K562 (cell line): ENCODE measurements around the gene DLGAP1. TPM values are rescaled to one million over a fixed set of nuclear protein-coding genes. Genes with fewer than 3 reads are reported as not detected.

Experiments used
- ATAC-seq: fragments of 200-7000 bp; cut with Tn5 transposase; 3 replicates; pipeline ENCODE4 v1.9.1; 2020; ENCODE audit warnings: moderate library complexity
- BruUV-seq: library from RNA; stranded (reverse); fragments of 400-500 nt; replicated peaks from 2 replicates; lab custom pipeline; 2021; lab: Mats Ljungman, UMichigan
- CTCF ChIA-PET: fragments of 300-600 bp; formaldehyde crosslinking; extraction: SDS; loops from one replicate; lab custom pipeline; 2021; ENCODE audit warnings: low intra/inter-chr PET ratio; lab: Yijun Ruan, JAX
- POLR2A ChIA-PET: fragments of 300-600, 350-650 bp; sonication (Branson Sonifier 250); formaldehyde crosslinking; extraction: SDS; loops from one replicate; lab custom pipeline; 2021; ENCODE audit warnings: antibody characterized with exemption, inconsistent platforms; lab: Yijun Ruan, JAX
- DNase-seq, 4 experiments: peaks; one replicate each; pipeline versions ENCODE4 v3.0.0 to v3.0.0-alpha.2; 2011 to 2018; ENCODE audit warnings: low spot score in 3 of 4, mixed read lengths in 3 of 4; ENCODE audit errors: extremely low read depth in 1 of 4
- FAIRE-seq: peaks from 2 replicates; lab custom pipeline; 2011; peaks lifted over from hg19 to GRCh38; lab: Jason Lieb, UNC
- H2AFZ ChIP-seq: 2 replicates; pipeline ENCODE4 v1.6.0; 2011; ENCODE audit warnings: low read depth, low read length, control low read depth, inconsistent platforms
- H3K27ac ChIP-seq: fragments of 200-600 bp; 3 replicates; pipeline ENCODE4 v1.8.0; 2011; ENCODE audit warnings: low read depth, mild to moderate bottlenecking, control low read depth, inconsistent platforms, low read length, moderate library complexity, mixed read lengths; ENCODE audit errors: extremely low read depth
- H3K27me3 ChIP-seq, 2 experiments: fragments of 300-600 bp in 1 of 2; 2 replicates in 1 of 2; 3 replicates in 1 of 2; pipeline versions ENCODE4 v1.6.0 to v1.8.0; 2011; ENCODE audit warnings: inconsistent platforms in 2 of 2, low read length in 2 of 2, mild to moderate bottlenecking in 1 of 2, mixed read lengths in 1 of 2, moderate library complexity in 1 of 2; ENCODE audit not compliant: control insufficient read depth in 2 of 2, insufficient read depth in 2 of 2
- H3K36me3 ChIP-seq: fragments of 300-600 bp; 3 replicates; pipeline ENCODE4 v1.8.0; 2011; ENCODE audit warnings: mild to moderate bottlenecking, low read length, inconsistent platforms; ENCODE audit not compliant: control insufficient read depth, insufficient read depth
- H3K4me1 ChIP-seq, 2 experiments: fragments of 200-600 bp in 1 of 2; replicated peaks in 1 of 2; 2 replicates in 1 of 2; 3 replicates in 1 of 2; pipeline versions ENCODE4 v1.5.1 to v1.8.0; 2011; ENCODE audit warnings: inconsistent platforms in 2 of 2, low read length in 2 of 2, mild to moderate bottlenecking in 1 of 2, mixed read lengths in 1 of 2, moderate library complexity in 1 of 2; ENCODE audit not compliant: control insufficient read depth in 2 of 2, insufficient read depth in 2 of 2
- H3K4me2 ChIP-seq: 2 replicates; pipeline ENCODE4 v1.6.1; 2011; ENCODE audit warnings: low read length, control low read depth, inconsistent platforms, mixed read lengths; ENCODE audit not compliant: insufficient read depth
- H3K4me3 ChIP-seq: fragments of 200-600 bp; sonication (generic), shearing (Covaris generic); 2 replicates; pipeline ENCODE4 v1.5.1; 2016; ENCODE audit warnings: control low read depth, inconsistent platforms
- H3K79me2 ChIP-seq: fragments of 200-600 bp; 3 replicates; pipeline ENCODE4 v1.8.0; 2011; ENCODE audit warnings: low read length, inconsistent platforms; ENCODE audit not compliant: control insufficient read depth, insufficient read depth
- H3K9ac ChIP-seq, 2 experiments: 2 replicates each; pipeline versions ENCODE4 v1.6.0 to v1.6.1; 2011; ENCODE audit warnings: low read depth in 2 of 2, low read length in 2 of 2, control low read depth in 1 of 2, inconsistent platforms in 1 of 2, mild to moderate bottlenecking in 1 of 2, mixed read lengths in 1 of 2; ENCODE audit not compliant: insufficient read depth in 1 of 2
- H3K9me1 ChIP-seq: one replicate; pipeline ENCODE4 v1.6.0; 2011; ENCODE audit warnings: inconsistent platforms, mild to moderate bottlenecking, low read length, moderate library complexity; ENCODE audit not compliant: control insufficient read depth, insufficient read depth
- H3K9me3 ChIP-seq: replicated peaks from 2 replicates; pipeline ENCODE4 v1.5.1; 2011; ENCODE audit warnings: low read depth, low read length, inconsistent platforms; ENCODE audit not compliant: control insufficient read depth, insufficient read depth
- H4K20me1 ChIP-seq: replicated peaks from 2 replicates; pipeline ENCODE4 v1.6.1; 2011; ENCODE audit warnings: low read length, inconsistent platforms, mixed read lengths; ENCODE audit not compliant: control insufficient read depth, insufficient read depth
- CC2D1A ChIP-seq: fragments of 450-650 bp; IDR thresholded peaks from 2 replicates; pipeline ENCODE4 v1.6.1; 2017; ENCODE audit warnings: mild to moderate bottlenecking
- MYC ChIP-seq, 2 experiments: fragments of 250-450 bp in 1 of 2; sonication (Bioruptor Pico) in 1 of 2; IDR thresholded peaks; 2 replicates each; pipeline versions ENCODE4 v1.5.1 to v1.6.1; 2012 to 2021; ENCODE audit warnings: low read depth in 2 of 2, borderline replicate concordance in 1 of 2, improper control_type of control experiment in 1 of 2, low read length in 1 of 2, mild to moderate bottlenecking in 1 of 2, moderate library complexity in 1 of 2
- POLR2G ChIP-seq: fragments of 200-400 bp; formaldehyde crosslinking; IDR thresholded peaks from 2 replicates; pipeline ENCODE4 v1.6.1; 2017; ENCODE audit warnings: low read depth, mild to moderate bottlenecking, antibody characterized with exemption, low read length, moderate library complexity
- PTBP1 ChIP-seq: fragments of 200-400 bp; formaldehyde crosslinking; IDR thresholded peaks from 2 replicates; pipeline ENCODE4 v1.6.1; 2017; ENCODE audit warnings: low read depth, low read length
- SAP30 ChIP-seq: fragments of 200-600 bp; sonication (generic); IDR thresholded peaks from 2 replicates; pipeline ENCODE4 v1.6.1; 2012; ENCODE audit warnings: borderline replicate concordance, low read depth, mild to moderate bottlenecking, moderate library complexity, low read length, control low read depth, inconsistent platforms; ENCODE audit not compliant: insufficient read depth, poor library complexity, severe bottlenecking
- TARDBP ChIP-seq: fragments of 450-650 bp; IDR thresholded peaks from 2 replicates; pipeline ENCODE4 v1.6.1; 2016
- ZFX ChIP-seq: sonication (generic); formaldehyde crosslinking; IDR thresholded peaks from 2 replicates; pipeline ENCODE4 v1.8.0; 2022; ENCODE audit warnings: mild to moderate bottlenecking, missing genetic modification reagents, moderate library complexity
- ZNF239 ChIP-seq: fragments of 250-450 bp; sonication (Bioruptor Pico); IDR thresholded peaks from 2 replicates; pipeline ENCODE4 v1.4.0; 2020; ENCODE audit warnings: mild to moderate bottlenecking
- ZNF431 ChIP-seq: sonication (generic); formaldehyde crosslinking; IDR thresholded peaks from 2 replicates; pipeline ENCODE4 v1.8.0; 2022; ENCODE audit warnings: mild to moderate bottlenecking, missing genetic modification reagents
- WGBS: fragments of 100-300 bp; shearing (Covaris generic); methylation state at CpG from one replicate; pipeline ENCODE4 v1.1.6; 2016; ENCODE audit warnings: low coverage, mixed read lengths; ENCODE audit not compliant: insufficient coverage; ENCODE audit errors: missing lambda C conversion rate; 5-methylcytosine and 5-hydroxymethylcytosine counted together
- in situ Hi-C: fragments of 300-500 bp; cut with MboI; formaldehyde crosslinking; loops from 4 replicates; pipeline ENCODE4 v1.15.0; 2018; ENCODE audit warnings: inconsistent platforms, mixed read lengths
- intact Hi-C: fragments of 100-400 bp; cut with micrococcal nuclease; formaldehyde crosslinking; loops from 2 replicates; pipeline ENCODE4 v1.14.2; 2022
- polyA plus RNA-seq, 8 experiments: library from polyadenylated mRNA; depleted of rRNA in 4 of 8; stranded (reverse) in 5 of 8; unstranded in 3 of 8; fragments of >200 nt; fragmentation: Nextera tagmentation in 2 of 8; fragmentation: Illumina TruSeq in 1 of 8; extraction: Ambion mirVana in 2 of 8; extraction: Trizol in 1 of 8; gene quantifications; 2 replicates each; pipeline versions ENCODE4 v1.2.1 to v1.2.3, GENCODE V29; 2011 to 2014; ENCODE audit warnings: inconsistent platforms in 1 of 8, missing spikeins in 1 of 8
- total RNA-seq, 7 experiments: library from RNA; depleted of rRNA in 6 of 7; stranded (reverse); fragments of >200 nt in 6 of 7; fragmentation: Illumina TruSeq in 2 of 7; extraction: Trizol in 2 of 7; gene quantifications; 2 replicates each; pipeline versions ENCODE4 v1.2.1 to v1.2.3, GENCODE V29; 2011 to 2021; ENCODE audit warnings: low replicate concordance in 1 of 7
- TF ChIP-seq, protein P1 (sequence below): fragments of 250-450 bp; sonication (Bioruptor Pico); IDR thresholded peaks from 2 replicates; pipeline ENCODE4 v1.5.0; 2022; ENCODE audit warnings: mild to moderate bottlenecking
- TF ChIP-seq, protein P2 (sequence below): fragments of 450-650 bp; IDR thresholded peaks from 2 replicates; pipeline ENCODE4 v1.6.1; 2017; ENCODE audit warnings: antibody characterized with exemption, mild to moderate bottlenecking

The DLGAP1 gene
- total and polyA plus RNA-seq, 9 of the 15 experiments (the other 6 are each of a cell fraction or from before 2014, with no cell fraction given): 0.04 to 0.22 (median 0.08) TPM

DNA sequence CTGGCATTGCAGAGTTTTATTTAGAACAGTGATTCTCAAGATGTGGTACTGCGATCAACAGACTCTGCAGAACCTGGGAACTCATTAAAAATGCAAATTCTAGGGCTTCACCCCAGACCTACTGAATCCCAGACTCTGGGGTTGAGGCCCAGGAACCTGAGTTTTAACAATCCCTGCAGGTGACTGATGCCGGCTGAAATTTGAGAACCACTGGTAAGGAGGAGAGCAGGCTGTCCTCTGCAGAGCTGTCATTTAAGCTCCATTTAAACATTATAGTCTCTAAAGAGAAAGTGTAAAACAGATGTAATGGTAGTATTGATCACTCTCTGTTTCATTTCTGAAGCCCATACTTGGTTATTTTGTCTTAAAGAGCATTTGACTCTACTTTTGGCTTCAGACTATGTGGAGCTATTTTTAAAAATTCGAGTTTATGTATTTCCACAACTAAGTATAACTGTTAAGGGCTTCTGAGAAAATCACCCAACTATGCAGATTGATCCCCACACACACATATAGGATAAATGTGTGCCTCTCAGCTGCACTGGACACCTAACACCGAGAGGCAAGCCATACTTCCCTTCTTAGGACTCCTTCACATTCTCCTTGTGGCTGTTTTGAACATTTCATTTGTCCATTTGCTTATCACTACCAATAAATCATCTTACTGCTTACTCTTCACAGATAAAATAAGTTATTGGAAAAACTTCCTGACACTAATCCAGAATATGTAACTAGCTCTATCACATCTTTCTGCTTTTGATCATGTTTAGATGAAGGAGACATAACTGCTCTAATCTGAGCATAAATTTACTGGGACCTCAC is 487.5 kb downstream of the DLGAP1 start:
- ATAC-seq: no peak
- TF ChIP-seq, protein P1, sequence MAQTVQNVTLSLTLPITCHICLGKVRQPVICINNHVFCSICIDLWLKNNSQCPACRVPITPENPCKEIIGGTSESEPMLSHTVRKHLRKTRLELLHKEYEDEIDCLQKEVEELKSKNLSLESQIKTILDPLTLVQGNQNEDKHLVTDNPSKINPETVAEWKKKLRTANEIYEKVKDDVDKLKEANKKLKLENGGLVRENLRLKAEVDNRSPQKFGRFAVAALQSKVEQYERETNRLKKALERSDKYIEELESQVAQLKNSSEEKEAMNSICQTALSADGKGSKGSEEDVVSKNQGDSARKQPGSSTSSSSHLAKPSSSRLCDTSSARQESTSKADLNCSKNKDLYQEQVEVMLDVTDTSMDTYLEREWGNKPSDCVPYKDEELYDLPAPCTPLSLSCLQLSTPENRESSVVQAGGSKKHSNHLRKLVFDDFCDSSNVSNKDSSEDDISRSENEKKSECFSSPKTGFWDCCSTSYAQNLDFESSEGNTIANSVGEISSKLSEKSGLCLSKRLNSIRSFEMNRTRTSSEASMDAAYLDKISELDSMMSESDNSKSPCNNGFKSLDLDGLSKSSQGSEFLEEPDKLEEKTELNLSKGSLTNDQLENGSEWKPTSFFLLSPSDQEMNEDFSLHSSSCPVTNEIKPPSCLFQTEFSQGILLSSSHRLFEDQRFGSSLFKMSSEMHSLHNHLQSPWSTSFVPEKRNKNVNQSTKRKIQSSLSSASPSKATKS (CRISPR knock-in tag): no peak
- TF ChIP-seq TARDBP (no peak), CC2D1A (no peak), MYC (IDR thresholded peaks at IDR 0.05; ENCODE audit: low read depth, low read length) (no peak), MYC (CRISPR knock-in tag; IDR thresholded peaks at IDR 0.05; ENCODE audit: borderline replicate concordance, low read depth) (no peak), ZNF431 (CRISPR knock-in tag) (no peak), SAP30 (no peak), POLR2G (no peak), ZNF239 (CRISPR knock-in tag) (no peak), PTBP1 (no peak), ZFX (CRISPR knock-in tag) (no peak)
- TF ChIP-seq, protein P2, sequence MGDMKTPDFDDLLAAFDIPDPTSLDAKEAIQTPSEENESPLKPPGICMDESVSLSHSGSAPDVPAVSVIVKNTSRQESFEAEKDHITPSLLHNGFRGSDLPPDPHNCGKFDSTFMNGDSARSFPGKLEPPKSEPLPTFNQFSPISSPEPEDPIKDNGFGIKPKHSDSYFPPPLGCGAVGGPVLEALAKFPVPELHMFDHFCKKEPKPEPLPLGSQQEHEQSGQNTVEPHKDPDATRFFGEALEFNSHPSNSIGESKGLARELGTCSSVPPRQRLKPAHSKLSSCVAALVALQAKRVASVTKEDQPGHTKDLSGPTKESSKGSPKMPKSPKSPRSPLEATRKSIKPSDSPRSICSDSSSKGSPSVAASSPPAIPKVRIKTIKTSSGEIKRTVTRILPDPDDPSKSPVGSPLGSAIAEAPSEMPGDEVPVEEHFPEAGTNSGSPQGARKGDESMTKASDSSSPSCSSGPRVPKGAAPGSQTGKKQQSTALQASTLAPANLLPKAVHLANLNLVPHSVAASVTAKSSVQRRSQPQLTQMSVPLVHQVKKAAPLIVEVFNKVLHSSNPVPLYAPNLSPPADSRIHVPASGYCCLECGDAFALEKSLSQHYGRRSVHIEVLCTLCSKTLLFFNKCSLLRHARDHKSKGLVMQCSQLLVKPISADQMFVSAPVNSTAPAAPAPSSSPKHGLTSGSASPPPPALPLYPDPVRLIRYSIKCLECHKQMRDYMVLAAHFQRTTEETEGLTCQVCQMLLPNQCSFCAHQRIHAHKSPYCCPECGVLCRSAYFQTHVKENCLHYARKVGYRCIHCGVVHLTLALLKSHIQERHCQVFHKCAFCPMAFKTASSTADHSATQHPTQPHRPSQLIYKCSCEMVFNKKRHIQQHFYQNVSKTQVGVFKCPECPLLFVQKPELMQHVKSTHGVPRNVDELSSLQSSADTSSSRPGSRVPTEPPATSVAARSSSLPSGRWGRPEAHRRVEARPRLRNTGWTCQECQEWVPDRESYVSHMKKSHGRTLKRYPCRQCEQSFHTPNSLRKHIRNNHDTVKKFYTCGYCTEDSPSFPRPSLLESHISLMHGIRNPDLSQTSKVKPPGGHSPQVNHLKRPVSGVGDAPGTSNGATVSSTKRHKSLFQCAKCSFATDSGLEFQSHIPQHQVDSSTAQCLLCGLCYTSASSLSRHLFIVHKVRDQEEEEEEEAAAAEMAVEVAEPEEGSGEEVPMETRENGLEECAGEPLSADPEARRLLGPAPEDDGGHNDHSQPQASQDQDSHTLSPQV: no peak
- WGBS: 1% methylated on average over 4 of the region's 4 CpGs
- ChIA-PET CTCF (no interaction called here), POLR2A (interaction anchor here (0.7 to 0.8 kb wide), 2 partner anchors 16 to 29 kb away, joined by 3 to 4 read pairs; no protein-coding TSS in a partner anchor)
- Histone ChIP-seq H3K4me2 (no peak overlapping the region), H3K4me3 (no peak overlapping the region), H3K79me2 (no peaks in the 10 kb centered on the region), H3K9ac (no peak overlapping the region), H2AFZ (no peak overlapping the region), H3K9me1 (no peaks in the 10 kb centered on the region), H3K27me3 (no peaks in the 10 kb centered on the region), H4K20me1 (no peaks in the 10 kb centered on the region), H3K9me3 (no peaks in the 10 kb centered on the region), H3K27ac (no peak overlapping the region), H3K4me1 (no peaks in the 10 kb centered on the region), H3K36me3 (no peaks in the 10 kb centered on the region)
- BruUV-seq: no TSS peak
- DNase-seq: no peak
- intact Hi-C loops: no loop called here
- FAIRE-seq: no peak
- in situ Hi-C loops: no loop called here
